ENCODE results near the gene PURB. TPM values are rescaled to one million over a fixed set of nuclear protein-coding genes. Genes with fewer than 3 reads are reported as not detected.

Gene PURB
- polyA plus RNA-seq, 3 donors, result 3.0 to 13.0 (median 3.0) TPM

GRCh38 chr7:44897309-44897708, 12.0 kb upstream of the PURB start:
- H3K9me3 ChIP-seq (replicated peaks in 1 of 2; ENCODE audit: control insufficient read depth in 1 of 2, insufficient read depth in 1 of 2, low read length in 2 of 2), result no peaks in the 10 kb centered on the region
- H3K4me2 ChIP-seq (replicated peaks; ENCODE audit: extremely low read depth, low read length, poor library complexity, severe bottlenecking), result no peak overlapping the region
- H3K27ac ChIP-seq (ENCODE audit: low read depth in 1 of 2, low read length in 2 of 2), result no peak overlapping the region
- Mint-ChIP-seq H3K36me3 (no peaks in the 10 kb centered on the region), H3K27ac (peak overlapping the region in 4 of 7 donors; percentile 61 to 78 (median 66)), H3K9me3 (peaks cover 0 to 3% (median 0%) of the 10 kb centered on the region in 7 donors), H3K4me1 (peaks cover 10% of the 10 kb centered on the region), H3K27me3 (ENCODE audit: low read depth in 3 of 3) (peaks cover 0 to 4% (median 0%) of the 10 kb centered on the region in 3 donors), H3K4me3 (no peak overlapping the region)
- no CpG with 5 or more reads among the region's 1 CpG for WGBS (ENCODE audit: insufficient coverage)
- H2AFZ ChIP-seq (ENCODE audit: insufficient read depth, low read depth, low read length, poor library complexity, severe bottlenecking), result no peak overlapping the region
- no peak overlapping the region for H3K9ac ChIP-seq (ENCODE audit: insufficient read depth, low read length, poor library complexity, severe bottlenecking)
- DNase-seq, result peak in 2 of 3 donors; percentile 35 to 79
- intact Hi-C loops (cut with micrococcal nuclease), result no loop called here
- no peaks in the 10 kb centered on the region for H4K20me1 ChIP-seq (ENCODE audit: insufficient read depth, low read length)
- no peaks in the 10 kb centered on the region for H3K27me3 ChIP-seq (ENCODE audit: control insufficient read depth in 2 of 2, insufficient read depth in 2 of 2, low read length in 2 of 2)
- no peak overlapping the region for H3K4me3 ChIP-seq (replicated peaks in 1 of 3; ENCODE audit: low read depth in 2 of 3, low read length in 3 of 3)
- no peak for TF ChIP-seq CTCF (IDR thresholded peaks at IDR 0.05)
- no peaks in the 10 kb centered on the region for H3K4me1 ChIP-seq (ENCODE audit: control insufficient read depth in 1 of 2, insufficient read depth in 2 of 2, low read length in 2 of 2)
- H3K79me2 ChIP-seq (ENCODE audit: insufficient read depth, low read length), result no peaks in the 10 kb centered on the region
- no peaks in the 10 kb centered on the region for H3K36me3 ChIP-seq (replicated peaks in 1 of 2; ENCODE audit: control insufficient read depth in 1 of 2, insufficient read depth in 2 of 2, low read length in 2 of 2)

- no peaks in the 10 kb centered on the region for H3K36me3 ChIP-seq (replicated peaks in 1 of 2; ENCODE audit: control insufficient read depth in 1 of 2, insufficient read depth in 2 of 2, low read length in 2 of 2)
- H3K27me3 Mint-ChIP-seq (ENCODE audit: low read depth in 3 of 3), result peaks cover 0 to 4% (median 0%) of the 10 kb centered on the region in 3 donors
- H3K27me3 ChIP-seq (ENCODE audit: control insufficient read depth in 2 of 2, insufficient read depth in 2 of 2, low read length in 2 of 2), result no peaks in the 10 kb centered on the region
- H3K27ac ChIP-seq (ENCODE audit: low read depth in 1 of 2, low read length in 2 of 2), result no peak overlapping the region
- WGBS (ENCODE audit: insufficient coverage), result 71% methylated on average over 1 of the region's 4 CpGs
- H3K36me3 Mint-ChIP-seq, result no peaks in the 10 kb centered on the region
- intact Hi-C loops (cut with micrococcal nuclease), result loop anchor here in 1 of 2 donors (5.0 kb wide), 1 partner anchor 38 kb away; no protein-coding TSS in a partner anchor
- no peaks in the 10 kb centered on the region for H3K4me1 ChIP-seq (ENCODE audit: control insufficient read depth in 1 of 2, insufficient read depth in 2 of 2, low read length in 2 of 2)
- no peak for DNase-seq
- H3K9ac ChIP-seq (ENCODE audit: insufficient read depth, low read length, poor library complexity, severe bottlenecking), result no peak overlapping the region
- no peak overlapping the region for H3K4me3 ChIP-seq (replicated peaks in 1 of 3; ENCODE audit: low read depth in 2 of 3, low read length in 3 of 3)
- TF ChIP-seq CTCF (IDR thresholded peaks at IDR 0.05), result no peak
- no peaks in the 10 kb centered on the region for H3K79me2 ChIP-seq (ENCODE audit: insufficient read depth, low read length)
- peaks cover 12% of the 10 kb centered on the region for H3K4me1 Mint-ChIP-seq
- no peaks in the 10 kb centered on the region for H4K20me1 ChIP-seq (ENCODE audit: insufficient read depth, low read length)
- peak overlapping the region in 2 of 7 donors; percentile 3 to 26 for H3K27ac Mint-ChIP-seq
- no peak overlapping the region for H3K4me3 Mint-ChIP-seq
- H3K9me3 ChIP-seq (replicated peaks in 1 of 2; ENCODE audit: control insufficient read depth in 1 of 2, insufficient read depth in 1 of 2, low read length in 2 of 2), result no peaks in the 10 kb centered on the region
- peaks cover 0 to 3% (median 0%) of the 10 kb centered on the region in 7 donors for H3K9me3 Mint-ChIP-seq
- no peak overlapping the region for H2AFZ ChIP-seq (ENCODE audit: insufficient read depth, low read depth, low read length, poor library complexity, severe bottlenecking)
- no peak overlapping the region for H3K4me2 ChIP-seq (replicated peaks; ENCODE audit: extremely low read depth, low read length, poor library complexity, severe bottlenecking)
Measured at GRCh38 chr7:44894888-44895580, 9.7 kb upstream of the PURB start.

Measured in CD14-positive monocyte (primary cell).